IMR-90 (cell line): ENCODE measurements around the gene TNFSF12.

ENCODE experiments used
- BHLHE40 ChIP-seq: fragments of 150-350 bp; IDR thresholded peaks from 2 replicates; pipeline ENCODE4 v1.6.1; 2016; ENCODE audit warnings: mild to moderate bottlenecking, low read depth, low read length
- CEBPB ChIP-seq: IDR thresholded peaks from 2 replicates; pipeline ENCODE4 v1.6.1; 2012; ENCODE audit warnings: low read depth, low read length, improper control_type of control experiment
- CHD1 ChIP-seq: IDR thresholded peaks from 2 replicates; pipeline ENCODE4 v1.6.1; 2012; ENCODE audit warnings: low read depth, low read length, improper control_type of control experiment
- FOS ChIP-seq: fragments of 150-350 bp; IDR thresholded peaks from 2 replicates; pipeline ENCODE4 v1.6.1; 2016; ENCODE audit warnings: low read depth, low read length
- MAZ ChIP-seq: IDR thresholded peaks from 2 replicates; pipeline ENCODE4 v1.6.1; 2012; ENCODE audit warnings: low read depth, mild to moderate bottlenecking, low read length, improper control_type of control experiment, moderate library complexity, borderline replicate concordance
- MXI1 ChIP-seq: IDR thresholded peaks from 2 replicates; pipeline ENCODE4 v1.6.1; 2012; ENCODE audit warnings: low read depth, mild to moderate bottlenecking, low read length, moderate library complexity, borderline replicate concordance
- NFE2L2 ChIP-seq: fragments of 150-350 bp; IDR thresholded peaks from 2 replicates; pipeline ENCODE4 v1.6.1; 2016; ENCODE audit warnings: low read depth, mild to moderate bottlenecking, low read length
- POLR2A ChIP-seq: IDR thresholded peaks from 2 replicates; pipeline ENCODE4 v1.6.1; 2012; ENCODE audit warnings: mild to moderate bottlenecking, low read depth, low read length
- RAD21 ChIP-seq: IDR thresholded peaks from 2 replicates; pipeline ENCODE4 v1.6.1; 2012; ENCODE audit warnings: low read length, improper control_type of control experiment
- RCOR1 ChIP-seq: IDR thresholded peaks from 2 replicates; pipeline ENCODE4 v1.6.1; 2012; ENCODE audit warnings: mild to moderate bottlenecking, low read length, improper control_type of control experiment; ENCODE audit not compliant: insufficient replicate concordance
- RFX5 ChIP-seq: IDR thresholded peaks from 2 replicates; pipeline ENCODE4 v1.8.0; 2012; ENCODE audit warnings: low read depth, mild to moderate bottlenecking, low read length, moderate library complexity
- TF ChIP-seq, protein P1 (sequence below): conservative IDR thresholded peaks from 2 replicates; pipeline ENCODE4 v1.5.1; 2012; ENCODE audit warnings: mild to moderate bottlenecking, low read depth, low read length, improper control_type of control experiment
- TF ChIP-seq, protein P2 (sequence below): fragments of 150-350 bp; IDR thresholded peaks from 2 replicates; pipeline ENCODE4 v1.6.1; 2017; ENCODE audit warnings: mild to moderate bottlenecking, antibody characterized with exemption, low read length, low read depth
- TF ChIP-seq, protein P3 (sequence below): fragments of 150-350 bp; IDR thresholded peaks from 2 replicates; pipeline ENCODE4 v1.6.1; 2016; ENCODE audit warnings: low read depth, mild to moderate bottlenecking, low read length, moderate library complexity, borderline replicate concordance

DNA sequence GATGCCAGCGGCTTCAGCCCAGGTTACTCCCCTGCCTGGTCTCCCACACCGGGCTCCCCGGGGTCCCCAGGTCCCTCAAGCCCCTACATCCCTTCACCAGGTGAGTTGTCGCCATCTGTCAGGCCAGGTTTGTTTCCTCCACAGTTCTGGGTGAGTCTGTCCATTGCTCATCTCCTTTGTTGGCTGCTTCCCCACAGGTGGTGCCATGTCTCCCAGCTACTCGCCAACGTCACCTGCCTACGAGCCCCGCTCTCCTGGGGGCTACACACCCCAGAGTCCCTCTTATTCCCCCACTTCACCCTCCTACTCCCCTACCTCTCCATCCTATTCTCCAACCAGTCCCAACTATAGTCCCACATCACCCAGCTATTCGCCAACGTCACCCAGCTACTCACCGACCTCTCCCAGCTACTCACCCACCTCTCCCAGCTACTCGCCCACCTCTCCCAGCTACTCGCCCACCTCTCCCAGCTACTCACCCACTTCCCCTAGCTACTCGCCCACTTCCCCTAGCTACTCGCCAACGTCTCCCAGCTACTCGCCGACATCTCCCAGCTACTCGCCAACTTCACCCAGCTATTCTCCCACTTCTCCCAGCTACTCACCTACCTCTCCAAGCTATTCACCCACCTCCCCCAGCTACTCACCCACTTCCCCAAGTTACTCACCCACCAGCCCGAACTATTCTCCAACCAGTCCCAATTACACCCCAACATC lies 35.9 kb upstream of the TNFSF12 start:
- TF ChIP-seq POLR2A (no peak), RAD21 (no peak), MAZ (no peak), NFE2L2 (no peak), CHD1 (no peak), RFX5 (no peak), CEBPB (no peak), MXI1 (no peak), RCOR1 (no peak), BHLHE40 (no peak), FOS (no peak)
- TF ChIP-seq, protein P1, sequence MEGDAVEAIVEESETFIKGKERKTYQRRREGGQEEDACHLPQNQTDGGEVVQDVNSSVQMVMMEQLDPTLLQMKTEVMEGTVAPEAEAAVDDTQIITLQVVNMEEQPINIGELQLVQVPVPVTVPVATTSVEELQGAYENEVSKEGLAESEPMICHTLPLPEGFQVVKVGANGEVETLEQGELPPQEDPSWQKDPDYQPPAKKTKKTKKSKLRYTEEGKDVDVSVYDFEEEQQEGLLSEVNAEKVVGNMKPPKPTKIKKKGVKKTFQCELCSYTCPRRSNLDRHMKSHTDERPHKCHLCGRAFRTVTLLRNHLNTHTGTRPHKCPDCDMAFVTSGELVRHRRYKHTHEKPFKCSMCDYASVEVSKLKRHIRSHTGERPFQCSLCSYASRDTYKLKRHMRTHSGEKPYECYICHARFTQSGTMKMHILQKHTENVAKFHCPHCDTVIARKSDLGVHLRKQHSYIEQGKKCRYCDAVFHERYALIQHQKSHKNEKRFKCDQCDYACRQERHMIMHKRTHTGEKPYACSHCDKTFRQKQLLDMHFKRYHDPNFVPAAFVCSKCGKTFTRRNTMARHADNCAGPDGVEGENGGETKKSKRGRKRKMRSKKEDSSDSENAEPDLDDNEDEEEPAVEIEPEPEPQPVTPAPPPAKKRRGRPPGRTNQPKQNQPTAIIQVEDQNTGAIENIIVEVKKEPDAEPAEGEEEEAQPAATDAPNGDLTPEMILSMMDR: no peak
- TF ChIP-seq, protein P2, sequence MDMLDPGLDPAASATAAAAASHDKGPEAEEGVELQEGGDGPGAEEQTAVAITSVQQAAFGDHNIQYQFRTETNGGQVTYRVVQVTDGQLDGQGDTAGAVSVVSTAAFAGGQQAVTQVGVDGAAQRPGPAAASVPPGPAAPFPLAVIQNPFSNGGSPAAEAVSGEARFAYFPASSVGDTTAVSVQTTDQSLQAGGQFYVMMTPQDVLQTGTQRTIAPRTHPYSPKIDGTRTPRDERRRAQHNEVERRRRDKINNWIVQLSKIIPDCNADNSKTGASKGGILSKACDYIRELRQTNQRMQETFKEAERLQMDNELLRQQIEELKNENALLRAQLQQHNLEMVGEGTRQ: no peak
- TF ChIP-seq, protein P3, sequence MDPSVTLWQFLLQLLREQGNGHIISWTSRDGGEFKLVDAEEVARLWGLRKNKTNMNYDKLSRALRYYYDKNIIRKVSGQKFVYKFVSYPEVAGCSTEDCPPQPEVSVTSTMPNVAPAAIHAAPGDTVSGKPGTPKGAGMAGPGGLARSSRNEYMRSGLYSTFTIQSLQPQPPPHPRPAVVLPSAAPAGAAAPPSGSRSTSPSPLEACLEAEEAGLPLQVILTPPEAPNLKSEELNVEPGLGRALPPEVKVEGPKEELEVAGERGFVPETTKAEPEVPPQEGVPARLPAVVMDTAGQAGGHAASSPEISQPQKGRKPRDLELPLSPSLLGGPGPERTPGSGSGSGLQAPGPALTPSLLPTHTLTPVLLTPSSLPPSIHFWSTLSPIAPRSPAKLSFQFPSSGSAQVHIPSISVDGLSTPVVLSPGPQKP: no peak
